Activated T-cell treated with anti-CD3 and anti-CD28 coated beads, Interleukin-2, amount 50 U/mL, for 24 hours (primary cell): Measurements from ENCODE around the gene PRL.

ENCODE experiments used
- DNase-seq: peaks from one replicate; pipeline ENCODE4 v3.0.0-alpha.2; 2020
- H3K27ac Mint-ChIP-seq: 2 replicates; pipeline ENCODE4 v1.8.0; 2020; ENCODE audit warnings: mild to moderate bottlenecking, mixed read lengths
- H3K27me3 Mint-ChIP-seq: 2 replicates; pipeline ENCODE4 v1.8.0; 2020; ENCODE audit warnings: mixed read lengths
- H3K36me3 Mint-ChIP-seq: 2 replicates; pipeline ENCODE4 v1.8.0; 2020; ENCODE audit warnings: low read depth, mixed read lengths
- H3K4me1 Mint-ChIP-seq: 2 replicates; pipeline ENCODE4 v1.8.0; 2020; ENCODE audit warnings: low read depth, mixed read lengths
- H3K4me3 Mint-ChIP-seq: 2 replicates; pipeline ENCODE4 v1.8.0; 2020; ENCODE audit warnings: mild to moderate bottlenecking, moderate library complexity, mixed read lengths
- H3K9me3 Mint-ChIP-seq: 2 replicates; pipeline ENCODE4 v1.8.0; 2020; ENCODE audit warnings: mixed read lengths

Gene PRL

DNA sequence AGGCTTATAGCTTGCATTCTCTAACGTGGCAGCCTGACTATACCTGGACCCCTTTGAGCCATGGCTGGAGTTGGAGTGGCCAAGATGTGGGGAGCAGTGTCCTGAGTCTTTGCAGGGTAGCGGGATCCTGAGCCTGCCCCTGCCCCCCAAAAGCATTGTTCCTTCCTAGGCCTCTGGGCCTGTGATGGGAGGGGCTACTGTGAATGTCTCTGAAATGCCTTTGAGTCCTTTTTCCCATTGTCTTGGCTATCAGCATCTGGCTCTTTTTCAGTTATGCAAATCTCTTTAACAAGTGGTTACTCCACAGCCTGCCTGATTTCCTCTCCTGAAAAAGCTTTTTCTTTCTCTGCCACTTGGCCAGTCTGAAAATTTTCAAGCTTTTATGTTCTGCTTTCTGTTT is 17.0 kb upstream of the PRL start:
- H3K9me3 Mint-ChIP-seq, result peaks cover 31% of the 10 kb centered on the region
- H3K4me3 Mint-ChIP-seq, result no peak overlapping the region
- no peaks in the 10 kb centered on the region for H3K27me3 Mint-ChIP-seq
- no peak overlapping the region for H3K27ac Mint-ChIP-seq
- DNase-seq, result no peak
- H3K36me3 Mint-ChIP-seq, result no peaks in the 10 kb centered on the region
- H3K4me1 Mint-ChIP-seq, result no peaks in the 10 kb centered on the region

DNA sequence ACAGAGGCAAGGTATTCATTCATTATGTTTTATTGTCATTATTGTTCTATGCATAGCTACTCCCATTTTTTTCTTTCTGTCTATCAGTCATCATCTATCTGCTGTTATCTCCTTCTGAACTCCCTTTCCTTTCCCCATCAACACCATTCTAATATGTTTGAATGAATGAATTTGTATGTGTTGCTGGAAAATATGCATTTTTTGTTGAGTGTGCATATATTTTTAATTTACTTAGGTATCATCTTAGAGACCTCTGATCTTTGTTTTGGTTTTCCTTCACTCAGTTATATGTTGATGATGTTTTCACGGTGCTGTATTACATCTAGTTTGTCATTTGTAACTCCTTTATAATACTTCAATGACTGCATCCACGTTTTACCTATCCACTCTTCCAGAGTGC is 12.1 kb upstream of the PRL start:
- Mint-ChIP-seq H3K9me3 (peaks cover 19% of the 10 kb centered on the region), H3K36me3 (no peaks in the 10 kb centered on the region), H3K27ac (no peak overlapping the region), H3K4me1 (no peaks in the 10 kb centered on the region), H3K4me3 (no peak overlapping the region), H3K27me3 (no peaks in the 10 kb centered on the region)
- DNase-seq, result no peak

DNA sequence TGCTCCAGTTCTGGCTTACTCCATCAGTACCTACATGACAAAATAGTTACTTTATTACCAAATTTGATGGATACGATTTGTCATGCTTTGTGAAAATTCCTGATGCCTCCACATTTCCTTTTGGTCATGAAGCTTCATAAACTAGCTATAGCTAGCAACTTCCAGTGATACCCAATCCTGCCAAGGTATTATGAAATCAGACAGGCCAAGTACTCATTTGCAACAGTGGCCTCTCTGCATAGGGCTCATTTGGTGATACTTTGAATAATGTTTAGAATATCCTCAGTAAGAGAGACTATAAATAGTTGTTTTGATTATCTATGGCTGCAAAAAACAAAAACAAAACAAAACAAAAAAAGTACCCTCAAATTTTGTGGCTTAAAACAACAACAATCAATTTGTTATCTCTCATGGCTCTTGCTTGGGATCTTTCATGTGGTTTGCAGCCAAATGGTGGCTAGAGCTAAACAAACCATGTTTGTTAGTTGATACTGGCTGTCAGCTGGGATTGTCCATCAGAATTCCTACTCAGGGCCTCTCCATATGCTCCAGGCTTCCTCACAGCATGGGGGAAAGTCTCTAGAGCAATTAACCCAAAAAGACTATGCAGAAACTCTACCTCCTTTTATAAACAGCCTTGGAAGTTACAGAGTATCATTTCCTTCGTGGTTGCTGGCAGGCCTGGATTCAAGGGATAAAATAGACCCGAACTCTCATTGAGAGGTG is 10.1 kb upstream of the PRL start:
- H3K27me3 Mint-ChIP-seq, result no peaks in the 10 kb centered on the region
- no peak for DNase-seq
- no peak overlapping the region for H3K4me3 Mint-ChIP-seq
- no peaks in the 10 kb centered on the region for H3K4me1 Mint-ChIP-seq
- no peaks in the 10 kb centered on the region for H3K36me3 Mint-ChIP-seq
- H3K27ac Mint-ChIP-seq, result no peak overlapping the region
- peaks cover 14% of the 10 kb centered on the region for H3K9me3 Mint-ChIP-seq

DNA sequence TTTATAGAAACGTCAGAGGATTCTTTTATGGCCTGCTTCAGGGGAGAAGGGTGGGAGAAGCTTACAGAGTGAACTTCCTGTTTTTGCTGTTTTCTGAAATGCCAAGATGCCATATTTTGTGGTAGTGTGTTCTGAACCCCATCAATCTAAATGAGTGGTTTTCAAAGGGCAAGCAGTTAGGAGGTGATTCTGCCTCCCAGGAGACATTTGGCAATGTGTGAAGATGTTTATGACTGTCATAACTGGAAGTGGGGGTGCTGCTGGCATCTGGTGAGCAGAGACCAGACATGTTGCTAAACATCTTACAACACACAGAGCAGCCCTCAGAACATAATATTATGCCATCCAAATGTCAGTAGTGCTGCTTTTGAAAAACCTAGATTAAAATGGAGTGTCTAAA is 6.0 kb upstream of the PRL start:
- Mint-ChIP-seq H3K4me3 (no peak overlapping the region), H3K4me1 (no peaks in the 10 kb centered on the region), H3K27me3 (no peaks in the 10 kb centered on the region), H3K27ac (no peak overlapping the region), H3K36me3 (no peaks in the 10 kb centered on the region), H3K9me3 (no peaks in the 10 kb centered on the region)
- DNase-seq, result no peak

DNA sequence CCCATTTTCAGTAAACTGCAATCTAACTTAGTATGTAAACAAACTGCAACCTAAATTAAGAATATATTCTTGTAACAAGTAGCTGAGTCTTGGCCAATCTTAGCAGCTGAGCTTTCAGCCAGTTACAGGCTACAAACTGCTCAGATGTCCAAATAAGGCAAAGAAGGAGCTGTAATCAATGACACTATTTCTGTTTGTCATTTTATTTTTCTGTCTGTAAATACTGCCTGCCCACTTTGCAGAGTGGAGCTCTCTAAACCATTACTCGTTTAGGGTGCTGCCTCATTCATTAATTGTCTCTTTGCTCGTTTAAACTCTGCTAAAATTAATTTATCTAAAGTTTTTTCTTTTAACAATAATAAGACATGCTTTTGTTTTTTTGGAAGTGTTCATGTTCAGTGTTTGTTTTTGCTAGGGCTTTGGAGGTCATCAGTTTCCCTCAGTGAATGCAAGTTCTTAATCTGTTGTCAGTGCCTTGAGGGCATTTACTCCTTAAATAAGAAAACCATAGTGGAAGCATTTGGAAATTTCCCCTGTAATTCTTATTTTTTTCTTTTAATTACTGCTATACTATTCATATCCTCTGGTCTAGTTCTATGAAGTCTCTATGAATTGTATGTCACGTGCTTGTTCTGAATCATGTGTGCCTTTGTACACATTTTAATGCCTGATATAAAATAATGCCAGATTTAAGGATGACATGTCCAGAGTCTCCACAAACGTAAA is 3.6 kb upstream of the PRL start:
- Mint-ChIP-seq H3K9me3 (no peaks in the 10 kb centered on the region), H3K27ac (no peak overlapping the region), H3K4me3 (no peak overlapping the region), H3K4me1 (no peaks in the 10 kb centered on the region), H3K27me3 (no peaks in the 10 kb centered on the region), H3K36me3 (no peaks in the 10 kb centered on the region)
- no peak for DNase-seq

DNA sequence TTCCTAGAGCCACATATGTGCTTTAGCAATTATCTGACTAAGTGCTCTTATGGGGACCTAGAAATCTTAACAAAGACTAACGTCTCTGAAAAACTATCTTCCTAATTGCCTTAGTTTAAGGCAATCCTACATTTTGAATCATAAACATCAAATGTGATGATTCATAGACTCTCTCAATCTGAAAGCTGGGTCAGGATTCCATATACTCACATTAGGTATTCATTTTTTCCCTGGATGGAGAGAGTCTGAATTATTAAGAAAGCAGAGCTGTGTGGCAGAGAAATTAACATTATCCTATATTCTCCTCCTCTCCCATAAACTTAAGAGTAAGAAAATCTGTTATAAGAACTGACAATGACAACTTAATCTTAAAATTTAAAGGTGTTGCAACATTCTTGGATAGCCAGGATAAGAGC is 1.6 kb upstream of the PRL start:
- no peaks in the 10 kb centered on the region for H3K27me3 Mint-ChIP-seq
- H3K4me1 Mint-ChIP-seq, result no peaks in the 10 kb centered on the region
- H3K9me3 Mint-ChIP-seq, result peaks cover 2% of the 10 kb centered on the region
- no peaks in the 10 kb centered on the region for H3K36me3 Mint-ChIP-seq
- no peak overlapping the region for H3K4me3 Mint-ChIP-seq
- H3K27ac Mint-ChIP-seq, result no peak overlapping the region
- no peak for DNase-seq

DNA sequence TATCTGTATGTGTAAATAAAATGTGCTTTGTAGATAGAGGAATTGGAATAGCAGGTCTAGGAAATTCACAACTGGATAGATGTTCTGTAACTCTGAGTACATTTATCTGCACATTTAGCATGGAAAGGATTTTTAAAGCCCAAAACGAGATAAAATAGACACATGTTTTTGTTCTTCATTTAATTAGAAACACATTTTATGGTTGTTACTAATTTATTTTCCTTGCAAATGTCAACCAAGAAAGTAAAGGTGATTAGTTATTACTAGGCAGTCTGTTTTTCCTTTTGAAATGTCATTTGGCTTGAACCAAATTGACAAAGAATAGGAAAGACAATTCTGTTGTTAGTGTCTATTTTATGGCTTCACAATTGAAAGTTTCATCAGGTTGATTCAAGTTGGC is 769 bp downstream of the PRL start:
- peaks cover 2% of the 10 kb centered on the region for H3K9me3 Mint-ChIP-seq
- no peak overlapping the region for H3K4me3 Mint-ChIP-seq
- DNase-seq, result no peak
- H3K36me3 Mint-ChIP-seq, result no peaks in the 10 kb centered on the region
- no peaks in the 10 kb centered on the region for H3K4me1 Mint-ChIP-seq
- H3K27me3 Mint-ChIP-seq, result no peaks in the 10 kb centered on the region
- no peak overlapping the region for H3K27ac Mint-ChIP-seq

DNA sequence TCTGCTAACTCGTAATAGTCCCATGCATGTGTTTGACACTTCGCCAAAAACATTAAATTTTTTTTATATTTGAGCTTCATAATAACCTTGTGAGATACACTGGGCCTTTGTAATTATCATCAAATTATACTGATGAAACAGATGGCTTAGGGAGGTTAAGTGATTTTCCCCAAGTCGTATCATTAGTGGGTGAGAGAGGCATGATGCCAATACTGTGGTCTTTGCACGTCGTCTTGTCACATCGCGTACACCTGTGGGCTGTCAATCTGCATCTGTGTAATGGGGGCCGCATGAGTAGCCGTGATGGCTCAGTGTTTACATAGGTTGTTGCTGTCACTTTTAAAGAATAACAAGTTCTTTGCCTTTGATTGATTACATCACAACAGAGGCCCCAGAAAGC is 1.7 kb downstream of the PRL start:
- Mint-ChIP-seq H3K4me3 (no peak overlapping the region), H3K27ac (no peak overlapping the region), H3K27me3 (no peaks in the 10 kb centered on the region), H3K36me3 (no peaks in the 10 kb centered on the region), H3K9me3 (peaks cover 2% of the 10 kb centered on the region), H3K4me1 (no peaks in the 10 kb centered on the region)
- DNase-seq, result no peak

DNA sequence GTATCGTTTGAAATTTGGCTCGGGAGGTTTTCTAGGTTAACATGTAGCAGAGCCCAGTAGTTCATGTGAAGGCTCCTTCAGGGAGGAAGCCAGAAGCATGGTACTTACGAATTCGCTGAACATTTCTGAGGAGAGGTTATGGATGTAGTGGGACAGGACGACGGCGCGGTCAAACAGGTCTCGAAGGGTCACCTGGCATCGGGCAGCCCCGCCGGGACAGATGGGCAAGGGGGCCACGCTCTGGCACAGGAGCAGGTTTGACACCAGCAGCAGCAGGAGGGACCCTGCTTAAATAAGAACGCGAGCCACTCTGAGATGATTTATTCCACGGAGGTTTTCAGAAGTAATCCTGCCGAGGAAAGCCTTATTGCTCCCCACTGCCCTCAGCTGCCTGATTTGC is 2.5 kb downstream of the PRL start:
- Mint-ChIP-seq H3K9me3 (peaks cover 2% of the 10 kb centered on the region), H3K36me3 (no peaks in the 10 kb centered on the region), H3K4me1 (no peaks in the 10 kb centered on the region), H3K4me3 (no peak overlapping the region), H3K27me3 (no peaks in the 10 kb centered on the region), H3K27ac (no peak overlapping the region)
- DNase-seq, result no peak

DNA sequence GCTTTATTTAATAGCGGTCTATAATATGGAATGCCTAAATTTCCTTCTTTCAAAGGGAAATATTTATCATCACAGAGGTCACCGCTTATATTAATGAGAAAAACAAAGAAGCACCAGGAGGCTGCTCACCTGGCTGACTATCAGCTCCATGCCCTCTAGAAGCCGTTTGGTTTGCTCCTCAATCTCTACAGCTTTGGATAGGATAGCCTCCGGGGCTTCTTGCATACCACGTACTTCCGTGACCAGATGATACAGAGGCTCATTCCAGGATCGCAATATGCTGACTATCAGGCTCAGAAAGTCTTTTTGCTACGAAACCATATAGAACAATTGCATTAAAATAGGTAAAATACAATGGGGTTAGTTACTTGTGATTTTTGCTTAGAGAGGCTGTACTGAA is 6.8 kb downstream of the PRL start:
- no peak overlapping the region for H3K27ac Mint-ChIP-seq
- no peak overlapping the region for H3K4me3 Mint-ChIP-seq
- no peaks in the 10 kb centered on the region for H3K27me3 Mint-ChIP-seq
- H3K4me1 Mint-ChIP-seq, result no peaks in the 10 kb centered on the region
- DNase-seq, result no peak
- peaks cover 2% of the 10 kb centered on the region for H3K9me3 Mint-ChIP-seq
- no peaks in the 10 kb centered on the region for H3K36me3 Mint-ChIP-seq

DNA sequence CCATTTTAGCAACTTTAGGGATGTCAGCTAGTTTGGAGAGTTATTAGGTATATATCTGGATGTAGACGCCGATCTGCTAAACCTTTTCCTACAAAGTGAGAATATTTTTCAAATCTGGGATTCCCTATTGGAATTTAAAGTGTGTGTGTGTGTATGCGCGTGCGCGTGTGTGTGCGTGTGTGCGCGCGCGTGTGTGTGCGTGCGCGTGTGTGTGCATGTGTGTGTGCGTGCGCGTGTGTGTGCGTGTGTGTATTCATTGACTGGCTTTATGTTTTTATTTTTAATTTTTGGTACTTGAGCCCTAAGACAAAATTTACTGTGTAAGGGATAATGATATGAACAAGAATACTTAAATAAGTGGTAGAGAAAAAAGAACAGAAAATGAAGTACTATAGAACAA is 8.1 kb downstream of the PRL start:
- Mint-ChIP-seq H3K4me3 (no peak overlapping the region), H3K9me3 (no peaks in the 10 kb centered on the region), H3K36me3 (no peaks in the 10 kb centered on the region), H3K27ac (no peak overlapping the region), H3K27me3 (no peaks in the 10 kb centered on the region), H3K4me1 (no peaks in the 10 kb centered on the region)
- DNase-seq, result no peak

DNA sequence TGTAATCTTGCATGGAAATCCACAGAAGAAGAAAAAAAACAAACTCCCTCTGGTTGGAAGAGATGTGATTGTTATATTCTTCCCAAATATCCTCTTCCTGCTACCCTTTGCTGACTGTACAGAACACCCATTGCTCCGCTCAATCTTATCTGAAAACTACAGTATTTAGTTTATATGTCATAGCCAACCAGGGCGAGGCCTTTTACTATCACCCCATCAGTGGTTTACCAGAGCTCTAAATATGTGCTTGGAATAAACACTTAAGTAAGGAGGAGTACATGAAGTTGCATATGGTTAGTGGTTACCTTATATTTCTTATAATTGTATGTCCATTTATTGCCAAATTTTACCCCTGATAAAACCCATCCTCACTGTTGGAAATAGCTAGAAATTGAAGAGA is 12.2 kb downstream of the PRL start:
- Mint-ChIP-seq H3K27me3 (no peaks in the 10 kb centered on the region), H3K4me1 (no peaks in the 10 kb centered on the region), H3K36me3 (no peaks in the 10 kb centered on the region), H3K27ac (no peak overlapping the region), H3K9me3 (no peaks in the 10 kb centered on the region), H3K4me3 (no peak overlapping the region)
- DNase-seq, result no peak

DNA sequence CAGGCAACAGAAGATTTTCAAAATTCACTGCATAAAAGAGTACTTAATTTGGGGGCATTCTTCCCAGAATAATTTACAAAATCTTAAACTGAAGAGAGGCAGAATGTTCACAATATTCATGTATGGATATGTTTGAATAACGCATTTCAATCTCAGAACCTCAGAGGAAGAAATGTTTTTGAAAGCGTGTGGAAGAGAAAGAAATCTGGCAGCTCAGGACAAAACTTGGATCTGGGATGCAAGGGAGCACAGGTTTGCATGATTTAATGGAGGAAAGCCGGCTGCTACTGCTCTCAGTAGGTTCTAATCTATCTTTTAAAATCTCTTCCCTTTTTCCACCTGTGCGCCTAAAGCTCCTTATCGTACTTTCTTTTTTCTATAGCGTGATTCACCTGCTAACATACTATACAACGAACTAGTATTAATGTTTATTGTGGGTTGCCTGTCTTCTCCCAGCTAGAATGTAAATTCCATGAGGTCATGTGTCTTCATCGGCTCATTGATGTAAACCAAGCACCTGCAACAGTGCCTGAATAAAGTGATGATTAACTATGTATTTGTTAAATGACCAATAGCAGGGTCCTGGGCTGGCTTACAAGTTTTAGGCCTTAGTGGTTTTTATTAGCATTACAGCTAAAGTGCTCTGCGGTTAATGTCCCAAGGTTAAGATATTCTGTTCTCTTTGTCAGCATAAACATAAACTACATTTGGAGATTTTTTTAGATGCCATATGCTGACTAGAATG is 15.3 kb downstream of the PRL start:
- Mint-ChIP-seq H3K36me3 (no peaks in the 10 kb centered on the region), H3K4me3 (no peak overlapping the region), H3K9me3 (peaks cover 4% of the 10 kb centered on the region), H3K4me1 (no peaks in the 10 kb centered on the region), H3K27me3 (no peaks in the 10 kb centered on the region), H3K27ac (no peak overlapping the region)
- DNase-seq, result no peak

DNA sequence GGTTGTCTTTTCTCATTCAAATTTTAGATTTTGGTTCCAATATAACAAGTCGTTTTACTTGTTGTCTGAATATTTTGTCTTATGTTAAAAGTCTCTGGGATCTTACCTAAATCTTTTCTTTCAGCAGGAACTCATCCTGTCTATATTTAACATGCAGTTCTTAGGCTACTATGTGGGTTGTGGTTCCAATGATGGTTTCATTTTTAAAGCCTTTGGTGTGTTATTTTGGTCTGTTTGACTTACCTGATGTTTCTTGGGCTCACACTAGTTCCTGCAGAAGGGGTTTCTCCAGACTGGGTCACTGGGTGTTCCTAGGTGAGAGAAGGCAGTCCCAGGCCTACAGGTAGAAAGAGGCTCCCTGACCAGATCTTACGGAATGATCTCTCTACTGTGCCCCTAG is 17.4 kb downstream of the PRL start:
- Mint-ChIP-seq H3K27ac (no peak overlapping the region), H3K4me1 (no peaks in the 10 kb centered on the region), H3K36me3 (no peaks in the 10 kb centered on the region), H3K4me3 (no peak overlapping the region), H3K27me3 (no peaks in the 10 kb centered on the region), H3K9me3 (peaks cover 7% of the 10 kb centered on the region)
- no peak for DNase-seq

DNA sequence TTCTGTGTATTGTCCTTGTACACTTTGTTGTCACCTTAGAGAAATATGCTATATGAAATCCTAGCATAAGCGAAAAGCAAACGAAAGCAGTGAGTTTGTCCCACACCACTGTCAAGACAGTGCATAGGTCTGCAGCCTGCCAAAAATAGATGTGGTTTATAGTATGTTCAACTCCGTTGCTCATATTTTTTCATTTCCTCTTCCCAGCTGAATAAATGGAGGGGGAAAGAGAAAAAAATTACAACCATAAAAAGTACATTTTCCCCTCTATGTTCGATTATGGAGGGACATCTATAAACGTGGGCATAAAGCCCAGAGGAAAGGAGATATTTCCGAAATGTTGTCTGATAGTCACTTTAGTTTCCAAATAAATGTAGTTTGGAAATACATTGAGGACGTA is 25.8 kb downstream of the PRL start:
- no peak overlapping the region for H3K4me3 Mint-ChIP-seq
- no peaks in the 10 kb centered on the region for H3K36me3 Mint-ChIP-seq
- no peaks in the 10 kb centered on the region for H3K27me3 Mint-ChIP-seq
- H3K4me1 Mint-ChIP-seq, result no peaks in the 10 kb centered on the region
- H3K27ac Mint-ChIP-seq, result no peak overlapping the region
- H3K9me3 Mint-ChIP-seq, result peaks cover 9% of the 10 kb centered on the region
- no peak for DNase-seq
